ENCODE data around the gene ZG16B.

The ZG16B gene

DNA sequence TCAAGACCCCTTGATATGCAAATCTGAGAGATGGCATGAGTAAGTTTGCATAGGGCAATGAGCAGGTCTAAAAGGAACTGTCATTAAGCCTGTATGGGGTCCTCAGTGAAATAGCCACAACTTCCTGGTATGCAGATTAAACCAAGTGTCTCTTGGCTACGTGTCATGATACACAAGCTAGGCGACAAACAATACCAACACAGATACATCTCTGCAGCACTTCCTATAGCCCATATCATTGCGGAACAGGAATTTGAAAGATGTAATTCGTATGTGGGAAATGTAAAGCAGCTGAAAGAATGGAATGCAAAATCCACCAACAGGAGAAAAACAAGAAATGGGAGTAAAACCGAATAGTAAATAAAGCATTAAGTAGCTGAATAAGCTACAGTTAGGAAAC, 15.0 kb downstream of the ZG16B start:
- no peaks in the 10 kb centered on the region for H3K9me3 ChIP-seq (ENCODE audit: control insufficient read depth, low read length)
- no peaks in the 10 kb centered on the region for H3K27me3 ChIP-seq (ENCODE audit: control insufficient read depth, insufficient read depth, low read length)
- peaks cover 24% of the 10 kb centered on the region for H3K4me1 ChIP-seq (ENCODE audit: control insufficient read depth, insufficient read depth, low read length)
- no peaks in the 10 kb centered on the region for H3K36me3 ChIP-seq (ENCODE audit: control insufficient read depth, insufficient read depth, low read length)
- H3K9ac ChIP-seq (ENCODE audit: low read length): no peak overlapping the region
- no peak overlapping the region for H3K4me3 ChIP-seq (ENCODE audit: low read length)

DNA sequence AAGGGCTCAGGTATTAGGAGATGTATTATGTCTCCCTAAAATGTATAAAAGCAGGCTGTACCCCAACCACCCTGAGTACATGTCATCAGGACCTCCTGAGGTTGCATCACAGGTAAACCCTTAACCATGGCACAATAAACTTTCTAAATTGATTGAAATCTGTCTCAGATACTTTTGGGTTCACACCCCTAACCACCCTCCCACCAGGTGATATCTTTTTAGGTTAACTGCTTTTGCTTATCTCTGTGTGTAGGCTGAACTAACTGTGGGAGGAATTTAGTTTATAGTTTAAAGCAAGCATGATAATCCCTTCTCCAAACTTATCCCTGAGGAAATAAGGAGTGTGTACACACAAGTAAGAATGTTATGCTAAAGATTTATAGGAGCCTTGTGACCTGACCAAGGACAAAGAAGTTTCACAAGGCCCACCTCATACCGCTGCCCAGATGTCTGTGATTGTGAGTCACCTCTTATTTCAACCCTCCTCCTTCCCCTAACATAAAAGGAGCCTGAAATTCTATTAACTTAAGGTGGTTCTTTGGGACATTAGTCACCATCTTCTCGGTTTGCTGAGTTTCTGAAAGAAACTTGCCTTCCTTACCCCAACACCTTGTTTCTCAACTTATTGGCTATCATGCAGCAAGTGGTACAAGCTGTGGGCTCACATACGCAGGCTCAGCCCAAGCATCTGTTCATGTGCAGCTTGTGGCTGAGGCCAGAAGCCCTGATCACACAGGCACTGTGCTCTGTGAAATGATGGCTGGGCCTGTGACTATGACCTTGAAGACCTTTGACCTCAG, 16.6 kb downstream of the ZG16B start:
- Histone ChIP-seq H3K9me3 (ENCODE audit: control insufficient read depth, low read length) (no peaks in the 10 kb centered on the region), H3K4me1 (ENCODE audit: control insufficient read depth, insufficient read depth, low read length) (peaks cover 29% of the 10 kb centered on the region), H3K36me3 (ENCODE audit: control insufficient read depth, insufficient read depth, low read length) (no peaks in the 10 kb centered on the region), H3K27me3 (ENCODE audit: control insufficient read depth, insufficient read depth, low read length) (no peaks in the 10 kb centered on the region), H3K4me3 (ENCODE audit: low read length) (no peak overlapping the region), H3K9ac (ENCODE audit: low read length) (peak overlapping the region; percentile 4)

DNA sequence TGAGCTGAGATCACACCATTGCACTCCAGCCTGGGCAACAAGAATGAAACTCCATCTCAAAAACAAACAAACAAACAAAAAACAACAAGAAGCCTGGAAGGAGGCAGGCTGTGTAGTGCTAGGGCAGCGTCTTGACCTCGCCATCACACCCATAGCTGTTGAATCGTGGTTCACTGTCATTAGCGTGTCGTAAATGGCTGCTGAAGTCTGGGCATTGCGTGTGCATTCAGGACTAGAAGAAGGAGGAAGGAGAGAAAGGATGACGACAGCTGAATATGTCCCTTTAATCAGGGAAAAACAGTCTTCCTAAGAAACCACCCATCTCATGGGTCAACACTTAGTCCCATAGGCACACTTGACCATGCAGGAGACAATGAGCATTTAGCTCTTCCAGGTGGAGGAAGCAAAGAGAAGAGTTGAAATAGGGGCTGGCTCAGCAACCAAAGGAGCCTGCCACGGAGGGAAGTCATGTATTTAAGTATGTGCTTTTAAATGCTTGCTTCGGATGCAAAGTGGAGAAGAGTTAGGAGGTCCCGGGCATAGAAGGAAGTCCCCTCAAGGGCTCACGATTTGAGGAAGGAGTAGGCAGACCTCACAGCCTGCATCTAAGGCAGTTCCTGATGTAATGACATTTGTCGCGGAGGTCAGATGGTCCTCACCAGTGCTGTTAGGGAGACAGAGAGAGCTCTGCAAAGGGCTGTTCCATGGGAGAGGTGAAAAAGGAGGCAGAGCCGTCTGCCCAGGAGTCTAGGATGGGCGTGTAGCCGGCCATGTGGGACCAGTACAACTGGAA, 19.0 kb downstream of the ZG16B start:
- H3K9me3 ChIP-seq (ENCODE audit: control insufficient read depth, low read length): no peaks in the 10 kb centered on the region
- no peaks in the 10 kb centered on the region for H3K36me3 ChIP-seq (ENCODE audit: control insufficient read depth, insufficient read depth, low read length)
- no peak overlapping the region for H3K9ac ChIP-seq (ENCODE audit: low read length)
- peaks cover 27% of the 10 kb centered on the region for H3K4me1 ChIP-seq (ENCODE audit: control insufficient read depth, insufficient read depth, low read length)
- H3K27me3 ChIP-seq (ENCODE audit: control insufficient read depth, insufficient read depth, low read length): no peaks in the 10 kb centered on the region
- H3K4me3 ChIP-seq (ENCODE audit: low read length): no peak overlapping the region

DNA sequence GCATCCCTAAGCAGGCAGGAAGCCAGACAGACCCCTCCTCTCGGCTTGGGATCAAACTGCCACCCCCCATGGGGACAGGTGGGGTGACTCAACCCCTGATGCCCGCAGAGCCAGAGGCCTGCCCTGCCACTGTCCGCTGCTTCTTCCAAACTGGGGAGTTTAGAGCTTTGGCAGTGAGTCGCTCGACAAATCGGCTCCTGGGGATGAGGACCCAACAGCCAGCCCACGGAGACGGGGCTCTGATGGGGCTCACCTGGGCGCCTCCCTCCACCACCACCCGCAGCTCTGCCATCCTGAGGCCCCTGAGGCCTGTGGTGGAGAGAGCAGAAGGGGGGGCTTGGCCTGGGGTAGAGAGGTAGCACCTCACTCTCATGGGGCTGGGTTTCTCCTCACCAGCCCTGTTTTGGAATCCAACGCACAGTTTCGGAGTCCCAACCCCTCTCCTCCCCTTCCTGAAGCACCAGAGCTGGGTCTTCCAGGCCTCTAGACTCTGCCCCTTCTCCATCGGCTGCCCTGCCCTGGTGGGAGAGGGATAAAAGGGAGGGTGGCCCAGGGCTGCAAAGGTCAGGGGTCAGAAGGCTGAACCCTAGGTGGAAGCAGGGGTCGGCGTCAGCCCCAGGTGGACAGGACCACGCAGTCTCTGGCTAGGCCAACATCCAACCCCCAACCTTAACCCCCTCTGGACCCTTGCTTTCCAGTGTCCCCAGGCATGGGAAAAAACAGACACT, 22.1 kb downstream of the ZG16B start:
- Histone ChIP-seq H3K4me1 (ENCODE audit: control insufficient read depth, insufficient read depth, low read length) (peaks cover 36% of the 10 kb centered on the region), H3K9me3 (ENCODE audit: control insufficient read depth, low read length) (peaks cover 5% of the 10 kb centered on the region), H3K9ac (ENCODE audit: low read length) (no peak overlapping the region), H3K36me3 (ENCODE audit: control insufficient read depth, insufficient read depth, low read length) (no peaks in the 10 kb centered on the region), H3K4me3 (ENCODE audit: low read length) (no peak overlapping the region), H3K27me3 (ENCODE audit: control insufficient read depth, insufficient read depth, low read length) (no peaks in the 10 kb centered on the region)

GRCh38 chr16:2852731-2853507, 22.8 kb downstream of the ZG16B start:
- Histone ChIP-seq H3K9me3 (ENCODE audit: control insufficient read depth, low read length) (peaks cover 5% of the 10 kb centered on the region), H3K9ac (ENCODE audit: low read length) (no peak overlapping the region), H3K36me3 (ENCODE audit: control insufficient read depth, insufficient read depth, low read length) (no peaks in the 10 kb centered on the region), H3K27me3 (ENCODE audit: control insufficient read depth, insufficient read depth, low read length) (peaks cover 5% of the 10 kb centered on the region), H3K4me1 (ENCODE audit: control insufficient read depth, insufficient read depth, low read length) (peaks cover 40% of the 10 kb centered on the region), H3K4me3 (ENCODE audit: low read length) (no peak overlapping the region)

DNA sequence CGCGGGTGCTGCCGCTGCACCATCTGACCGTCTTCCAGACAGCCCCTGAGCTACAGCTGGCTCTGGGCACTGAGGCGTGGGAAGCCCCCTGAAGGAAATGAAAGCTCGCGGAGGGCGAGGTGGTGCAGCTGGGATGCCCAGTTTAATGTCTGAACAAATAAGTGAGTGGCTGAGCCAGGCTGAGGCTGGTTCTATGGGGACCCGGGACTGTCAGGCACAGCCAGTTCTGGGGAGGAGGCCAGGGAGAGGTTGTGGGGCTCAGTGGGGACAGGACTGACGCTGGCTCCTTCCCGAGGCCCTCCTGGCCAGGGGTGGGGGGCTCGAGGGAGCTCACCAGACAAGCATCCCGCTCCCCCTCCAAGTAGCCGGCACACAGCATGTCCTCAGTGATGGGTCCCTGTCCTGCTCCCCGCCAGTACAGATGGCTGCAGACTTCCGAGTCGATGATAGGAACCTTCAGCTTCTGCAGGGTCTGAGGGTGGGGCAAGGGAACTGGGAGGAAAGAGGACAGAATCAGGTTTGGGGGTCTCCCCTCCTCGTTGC, 23.5 kb downstream of the ZG16B start:
- Histone ChIP-seq H3K4me3 (ENCODE audit: low read length) (no peak overlapping the region), H3K9ac (ENCODE audit: low read length) (no peak overlapping the region), H3K9me3 (ENCODE audit: control insufficient read depth, low read length) (peaks cover 5% of the 10 kb centered on the region), H3K36me3 (ENCODE audit: control insufficient read depth, insufficient read depth, low read length) (no peaks in the 10 kb centered on the region), H3K4me1 (ENCODE audit: control insufficient read depth, insufficient read depth, low read length) (peaks cover 45% of the 10 kb centered on the region), H3K27me3 (ENCODE audit: control insufficient read depth, insufficient read depth, low read length) (peaks cover 11% of the 10 kb centered on the region)

- Histone ChIP-seq H3K9ac (ENCODE audit: low read length) (no peak overlapping the region), H3K4me1 (ENCODE audit: control insufficient read depth, insufficient read depth, low read length) (peaks cover 45% of the 10 kb centered on the region), H3K36me3 (ENCODE audit: control insufficient read depth, insufficient read depth, low read length) (no peaks in the 10 kb centered on the region), H3K4me3 (ENCODE audit: low read length) (no peak overlapping the region), H3K9me3 (ENCODE audit: control insufficient read depth, low read length) (peaks cover 5% of the 10 kb centered on the region), H3K27me3 (ENCODE audit: control insufficient read depth, insufficient read depth, low read length) (peaks cover 11% of the 10 kb centered on the region)
Observed at GRCh38 chr16:2854700-2855309, 24.7 kb downstream of the ZG16B start.

DNA sequence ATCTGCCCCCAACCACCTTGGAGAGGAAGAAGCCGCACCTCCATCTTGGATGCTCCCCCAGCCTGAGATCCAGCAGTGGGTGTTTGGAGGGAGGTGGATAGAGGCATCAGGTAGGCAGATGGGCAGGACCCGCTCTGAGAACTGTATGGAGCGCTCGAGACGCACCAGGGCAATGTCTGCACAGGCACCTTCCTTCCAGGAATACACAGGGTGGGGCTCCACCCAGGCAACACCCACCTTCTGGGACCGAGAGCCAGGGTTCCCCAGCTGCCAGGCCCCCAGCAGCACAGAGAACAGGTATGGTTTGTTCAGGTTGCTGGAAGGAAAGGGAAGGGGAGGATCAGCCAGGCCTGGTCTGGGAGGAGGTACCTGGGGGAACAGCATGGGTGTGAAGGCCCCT, 25.4 kb downstream of the ZG16B start:
- Histone ChIP-seq H3K27me3 (ENCODE audit: control insufficient read depth, insufficient read depth, low read length) (peaks cover 11% of the 10 kb centered on the region), H3K9me3 (ENCODE audit: control insufficient read depth, low read length) (peaks cover 5% of the 10 kb centered on the region), H3K4me1 (ENCODE audit: control insufficient read depth, insufficient read depth, low read length) (peaks cover 38% of the 10 kb centered on the region), H3K9ac (ENCODE audit: low read length) (no peak overlapping the region), H3K36me3 (ENCODE audit: control insufficient read depth, insufficient read depth, low read length) (no peaks in the 10 kb centered on the region), H3K4me3 (ENCODE audit: low read length) (no peak overlapping the region)

DNA sequence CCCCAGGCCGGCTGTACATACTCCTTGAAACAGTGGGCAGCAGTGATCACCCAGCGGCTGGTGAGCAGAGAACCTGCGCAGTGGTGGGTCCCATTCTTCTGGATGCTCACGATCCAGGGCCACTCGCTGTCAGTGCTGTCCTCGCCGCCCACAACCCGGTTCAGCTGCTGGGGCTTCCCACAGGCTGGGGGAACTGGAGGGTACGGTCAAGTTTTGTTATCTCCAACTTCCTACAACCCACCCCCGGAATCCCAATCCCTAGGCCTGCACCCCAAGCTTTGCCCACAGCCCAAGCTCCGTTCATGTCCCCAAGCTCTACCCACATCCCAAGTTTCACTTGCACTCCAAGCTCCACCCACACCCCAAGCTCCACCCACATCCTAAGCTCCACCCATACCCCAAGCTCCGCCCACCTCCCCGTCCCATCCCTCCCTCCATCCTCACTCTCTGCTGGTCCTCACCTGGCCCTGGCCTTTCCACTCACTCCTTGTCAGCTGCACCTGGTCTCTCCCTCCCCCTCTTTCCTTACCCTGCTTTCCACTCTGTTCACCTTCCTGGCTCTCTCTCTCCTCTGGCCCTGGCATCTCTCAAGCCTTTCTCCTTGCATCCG, 26.1 kb downstream of the ZG16B start:
- Histone ChIP-seq H3K27me3 (ENCODE audit: control insufficient read depth, insufficient read depth, low read length) (peaks cover 11% of the 10 kb centered on the region), H3K4me1 (ENCODE audit: control insufficient read depth, insufficient read depth, low read length) (peaks cover 38% of the 10 kb centered on the region), H3K9me3 (ENCODE audit: control insufficient read depth, low read length) (peaks cover 5% of the 10 kb centered on the region), H3K36me3 (ENCODE audit: control insufficient read depth, insufficient read depth, low read length) (no peaks in the 10 kb centered on the region), H3K4me3 (ENCODE audit: low read length) (no peak overlapping the region), H3K9ac (ENCODE audit: low read length) (no peak overlapping the region)

GRCh38 chr16:2856686-2857450, 26.8 kb downstream of the ZG16B start:
- peaks cover 11% of the 10 kb centered on the region for H3K27me3 ChIP-seq (ENCODE audit: control insufficient read depth, insufficient read depth, low read length)

More at GRCh38 chr16:2856686-2857450, 26.8 kb downstream of the ZG16B start:
- Histone ChIP-seq H3K4me3 (ENCODE audit: low read length) (no peak overlapping the region), H3K36me3 (ENCODE audit: control insufficient read depth, insufficient read depth, low read length) (no peaks in the 10 kb centered on the region), H3K4me1 (ENCODE audit: control insufficient read depth, insufficient read depth, low read length) (peaks cover 34% of the 10 kb centered on the region), H3K9me3 (ENCODE audit: control insufficient read depth, low read length) (peaks cover 5% of the 10 kb centered on the region), H3K9ac (ENCODE audit: low read length) (peak overlapping the region; percentile 72)

Measured in mucosa of stomach (tissue), 1 donor.